ENCODE results near the gene PLXNB3. TPM values are rescaled to one million over a fixed set of nuclear protein-coding genes. Genes with fewer than 3 reads are reported as not detected.
A peak's percentile ranks its signal among the peaks of the same experiment; 100 is the strongest.

PLXNB3 gene
- total and polyA plus RNA-seq, 12 donors, result 1.1 to 119 (median 41.4) TPM

DNA sequence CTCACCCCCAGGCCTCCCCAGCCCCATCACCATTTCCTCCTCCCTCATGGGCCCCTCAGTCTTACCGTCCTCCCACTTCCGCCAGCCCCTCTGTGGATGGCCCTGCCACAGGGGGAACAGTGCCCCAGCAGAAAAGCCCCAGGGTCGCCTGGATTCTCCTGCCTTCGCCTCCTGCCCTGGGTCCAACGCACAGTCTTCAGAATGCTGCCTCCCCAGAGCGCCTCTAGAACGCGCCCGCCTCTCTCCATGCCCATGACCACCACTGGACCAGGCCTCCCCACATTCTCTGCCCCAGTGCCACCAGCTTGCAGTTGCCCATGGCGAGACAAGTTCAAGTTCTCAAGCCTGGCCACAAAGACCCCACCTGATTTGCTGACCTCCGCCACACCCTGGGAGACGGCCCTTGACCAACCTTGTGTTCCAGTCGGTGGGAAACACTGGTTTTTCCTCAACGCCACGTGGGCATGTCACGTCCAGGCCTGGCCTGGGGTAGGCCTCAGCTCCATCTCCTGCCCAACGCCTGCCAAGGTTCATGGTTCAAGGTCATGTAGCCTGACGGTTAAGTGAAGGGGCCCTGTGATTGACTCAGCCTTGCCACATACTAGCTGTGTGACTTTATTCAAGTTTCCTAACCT is 634 bp upstream of the PLXNB3 start:
- Histone ChIP-seq H3K4me1 (replicated peaks in 1 of 2) (peaks cover 0 to 18% of the 10 kb centered on the region in 2 donors), H3K4me3 (no peak overlapping the region), H3K27me3 (no peaks in the 10 kb centered on the region), H3K27ac (no peak overlapping the region), H3K9me3 (replicated peaks in 1 of 3) (no peaks in the 10 kb centered on the region), H3K36me3 (replicated peaks in 1 of 2) (no peaks in the 10 kb centered on the region)
- TF ChIP-seq, protein P1, sequence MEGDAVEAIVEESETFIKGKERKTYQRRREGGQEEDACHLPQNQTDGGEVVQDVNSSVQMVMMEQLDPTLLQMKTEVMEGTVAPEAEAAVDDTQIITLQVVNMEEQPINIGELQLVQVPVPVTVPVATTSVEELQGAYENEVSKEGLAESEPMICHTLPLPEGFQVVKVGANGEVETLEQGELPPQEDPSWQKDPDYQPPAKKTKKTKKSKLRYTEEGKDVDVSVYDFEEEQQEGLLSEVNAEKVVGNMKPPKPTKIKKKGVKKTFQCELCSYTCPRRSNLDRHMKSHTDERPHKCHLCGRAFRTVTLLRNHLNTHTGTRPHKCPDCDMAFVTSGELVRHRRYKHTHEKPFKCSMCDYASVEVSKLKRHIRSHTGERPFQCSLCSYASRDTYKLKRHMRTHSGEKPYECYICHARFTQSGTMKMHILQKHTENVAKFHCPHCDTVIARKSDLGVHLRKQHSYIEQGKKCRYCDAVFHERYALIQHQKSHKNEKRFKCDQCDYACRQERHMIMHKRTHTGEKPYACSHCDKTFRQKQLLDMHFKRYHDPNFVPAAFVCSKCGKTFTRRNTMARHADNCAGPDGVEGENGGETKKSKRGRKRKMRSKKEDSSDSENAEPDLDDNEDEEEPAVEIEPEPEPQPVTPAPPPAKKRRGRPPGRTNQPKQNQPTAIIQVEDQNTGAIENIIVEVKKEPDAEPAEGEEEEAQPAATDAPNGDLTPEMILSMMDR (IDR thresholded peaks at IDR 0.05), result no peak
- no peak for TF ChIP-seq POLR2A (IDR thresholded peaks at IDR 0.05)
- 76 to 82% (median 79%) methylated on average over 13 to 18 of the region's 18 CpGs; no CpG with 5 or more reads in 1 of the 4 donors for WGBS, 4 donors
- DNase-seq, result peak in 4 of 7 donors; percentile 14 to 21 (median 16)
- intact Hi-C loops (cut with DNase I), result loop anchor here in 1 of 2 donors (5.0 kb wide), 1 partner anchor 194 kb away; no protein-coding TSS in a partner anchor

DNA sequence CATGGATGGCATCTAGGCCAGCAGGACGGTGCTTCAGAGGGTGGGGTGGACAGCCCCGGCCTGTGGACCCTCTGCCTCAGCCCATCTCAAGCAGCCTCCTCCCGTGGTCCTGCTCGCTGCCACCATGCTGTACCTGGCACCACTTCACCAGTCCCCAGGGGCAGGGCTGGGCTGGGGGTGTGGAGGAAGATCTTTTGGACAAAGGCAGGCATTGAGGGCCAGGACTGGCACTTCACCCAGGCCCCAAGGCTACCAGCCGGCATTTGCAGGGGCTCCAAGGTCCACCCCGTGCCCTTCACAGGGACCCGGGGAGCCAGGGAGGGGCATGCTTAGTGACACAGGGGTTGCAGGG is 713 bp downstream of the PLXNB3 start:
- peak overlapping the region; percentile 7 to 87 (median 75) for H3K27ac ChIP-seq
- 51 to 77% (median 61%) methylated on average over 3 to 7 of the region's 7 CpGs; no CpG with 5 or more reads in 1 of the 4 donors for WGBS, 4 donors
- intact Hi-C loops (cut with DNase I), result loop anchor here (5.0 kb wide), 1 partner anchor 193 kb away; no protein-coding TSS in a partner anchor
- no peaks in the 10 kb centered on the region for H3K27me3 ChIP-seq
- no peaks in the 10 kb centered on the region for H3K36me3 ChIP-seq (replicated peaks in 1 of 2)
- peak in 2 of 7 donors; percentile 13 to 17 for DNase-seq
- H3K4me1 ChIP-seq (replicated peaks in 1 of 2), result peaks cover 0 to 18% of the 10 kb centered on the region in 2 donors
- peak overlapping the region in 1 of 4 donors; percentile 42 for H3K4me3 ChIP-seq
- no peaks in the 10 kb centered on the region for H3K9me3 ChIP-seq (replicated peaks in 1 of 3)
- no peak for TF ChIP-seq POLR2A (IDR thresholded peaks at IDR 0.05)
- TF ChIP-seq, protein P1 (IDR thresholded peaks at IDR 0.05), result no peak

DNA sequence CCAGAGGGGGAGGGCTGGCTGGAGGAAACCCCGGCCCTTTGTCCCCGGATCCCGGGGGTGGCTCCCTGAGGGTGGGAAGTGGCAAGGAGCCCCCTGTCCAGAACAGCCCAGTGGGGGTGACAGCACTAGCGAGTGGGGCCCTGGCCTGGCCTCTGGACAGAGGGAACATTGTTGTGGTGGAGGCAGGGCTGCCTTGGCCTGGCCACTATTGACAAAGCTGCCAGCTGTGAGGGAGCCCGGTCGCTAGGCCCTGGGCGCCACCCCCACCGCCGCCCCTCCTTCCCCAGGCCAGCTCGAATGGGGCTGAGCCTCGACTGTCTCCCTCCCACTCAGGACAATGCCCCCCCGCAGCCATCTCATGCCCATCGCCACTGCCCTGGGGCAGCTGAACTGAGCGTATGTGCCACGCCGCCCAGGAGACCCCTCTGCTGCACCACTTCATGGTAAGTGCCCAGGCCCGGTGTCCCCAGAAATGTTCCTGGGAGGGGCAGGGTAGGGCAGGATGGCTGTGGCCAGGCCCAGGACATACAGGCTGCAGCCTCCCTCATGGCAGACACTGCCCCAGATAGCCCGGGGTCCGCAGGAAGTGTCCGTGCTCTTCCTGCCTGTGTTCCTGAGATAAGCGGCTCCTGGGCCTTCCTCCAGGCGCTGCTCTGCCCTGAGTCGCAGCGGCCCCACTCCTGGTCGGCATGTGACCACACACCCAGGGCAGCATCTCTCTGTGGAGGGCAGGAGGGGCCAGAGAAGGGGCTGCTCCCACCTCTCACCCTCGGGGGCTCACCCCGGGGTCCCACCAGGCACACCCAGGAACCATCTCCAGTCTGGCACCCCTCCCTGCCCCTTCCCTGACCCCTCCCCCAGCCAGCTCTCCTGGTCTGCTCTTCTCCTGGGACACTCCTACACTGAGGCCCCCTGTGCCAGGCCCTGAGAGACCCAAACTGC is 1.4 kb downstream of the PLXNB3 start:
- DNase-seq, result peak in 6 of 7 donors; percentile 32 to 69 (median 56)
- 18 to 77% (median 54%) methylated on average over 13 to 27 of the region's 27 CpGs; no CpG with 5 or more reads in 1 of the 4 donors for WGBS, 4 donors
- H3K9me3 ChIP-seq (replicated peaks in 1 of 3), result no peaks in the 10 kb centered on the region
- intact Hi-C loops (cut with DNase I), result loop anchor here in 1 of 2 donors (5.0 kb wide), 1 partner anchor 192 kb away; no protein-coding TSS in a partner anchor
- no peaks in the 10 kb centered on the region for H3K27me3 ChIP-seq
- peak overlapping the region in 1 of 4 donors; percentile 42 for H3K4me3 ChIP-seq
- no peaks in the 10 kb centered on the region for H3K36me3 ChIP-seq (replicated peaks in 1 of 2)
- TF ChIP-seq, protein P1 (IDR thresholded peaks at IDR 0.05), result no peak
- peak in 1 of 2 donors; percentile 12 for TF ChIP-seq POLR2A (IDR thresholded peaks at IDR 0.05)
- peaks cover 0 to 18% of the 10 kb centered on the region in 2 donors for H3K4me1 ChIP-seq (replicated peaks in 1 of 2)
- peak overlapping the region; percentile 7 to 87 (median 75) for H3K27ac ChIP-seq

Data from adrenal gland (tissue), 12 donors.